ENCODE data around the gene NPR3. TPM values are rescaled to one million over a fixed set of nuclear protein-coding genes. Genes with fewer than 3 reads are reported as not detected.

NPR3 gene
- total and polyA plus RNA-seq, 2 donors, result 1.8 to 21.7 TPM

DNA sequence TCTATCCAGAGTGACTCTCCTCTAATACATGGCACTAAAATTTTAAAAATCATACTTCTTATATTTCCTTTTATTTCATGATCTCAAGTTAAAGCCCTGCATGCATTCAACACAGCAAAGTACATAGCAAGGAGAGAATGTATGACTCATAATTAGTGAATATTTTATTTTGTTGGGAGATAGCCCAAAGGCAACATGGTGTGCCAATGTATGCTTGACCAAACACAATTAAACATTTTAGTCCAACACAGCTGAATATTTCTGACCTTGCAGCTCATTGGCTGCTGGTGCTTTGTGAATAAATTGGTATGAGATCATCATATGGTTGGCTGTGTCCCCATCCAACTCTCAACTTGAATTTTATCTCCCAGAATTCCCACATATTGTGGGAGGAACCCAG, 103.5 kb downstream of the NPR3 start:
- no peaks in the 10 kb centered on the region for H3K4me1 ChIP-seq (ENCODE audit: insufficient read depth)
- no peak overlapping the region for H3K27ac ChIP-seq (ENCODE audit: low read depth)
- no peaks in the 10 kb centered on the region for H3K36me3 ChIP-seq (ENCODE audit: insufficient read depth)
- DNase-seq (ENCODE audit: extremely low spot score), result no peak
- no peak overlapping the region for H3K4me3 ChIP-seq (ENCODE audit: low read depth, low read length)

DNA sequence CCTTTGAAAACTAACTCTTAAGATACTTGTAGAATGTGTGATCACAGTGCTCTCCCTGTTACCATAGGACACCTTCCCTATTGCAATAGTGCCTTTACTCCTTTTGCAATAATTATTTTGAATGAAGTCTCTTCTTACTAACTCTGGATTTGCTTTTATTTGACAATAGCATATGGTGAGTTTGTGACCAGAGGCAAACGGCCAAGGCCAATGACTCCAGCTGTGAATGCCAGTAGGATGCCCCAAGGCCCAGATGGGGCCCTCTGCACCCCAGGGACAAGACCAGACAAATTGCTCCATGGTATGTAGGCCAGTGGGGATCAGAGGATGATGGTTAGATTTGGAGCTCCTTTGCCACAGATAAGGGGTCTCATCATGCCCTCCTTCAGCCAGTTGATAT, 116.9 kb downstream of the NPR3 start:
- Histone ChIP-seq H3K4me1 (ENCODE audit: insufficient read depth) (no peaks in the 10 kb centered on the region), H3K4me3 (ENCODE audit: low read depth, low read length) (no peak overlapping the region), H3K27ac (ENCODE audit: low read depth) (no peak overlapping the region), H3K36me3 (ENCODE audit: insufficient read depth) (no peaks in the 10 kb centered on the region)
- WGBS, result 64% methylated on average over 1 of the region's 1 CpG
- no peak for DNase-seq (ENCODE audit: extremely low spot score)

DNA sequence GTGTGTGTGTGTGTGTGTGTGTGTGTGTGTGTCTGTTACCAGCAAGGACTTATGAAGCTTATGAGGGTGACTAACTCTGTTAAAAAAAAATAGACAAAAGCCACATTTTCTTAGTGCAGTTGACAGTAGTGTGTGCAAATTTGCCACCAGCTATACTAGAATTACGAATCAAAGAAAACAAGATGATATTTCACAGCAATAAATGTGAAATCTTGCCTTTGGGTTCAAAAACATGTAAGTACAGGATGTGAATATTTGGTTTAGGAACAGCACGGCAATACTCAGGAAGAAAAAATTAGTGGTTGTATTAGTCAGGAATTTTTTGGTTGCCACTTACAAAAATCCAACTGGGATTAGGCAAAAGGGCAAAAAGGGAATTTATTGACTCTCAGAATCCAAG, 117.4 kb downstream of the NPR3 start:
- Histone ChIP-seq H3K4me1 (ENCODE audit: insufficient read depth) (no peaks in the 10 kb centered on the region), H3K27ac (ENCODE audit: low read depth) (no peak overlapping the region), H3K4me3 (ENCODE audit: low read depth, low read length) (no peak overlapping the region), H3K36me3 (ENCODE audit: insufficient read depth) (no peaks in the 10 kb centered on the region)
- DNase-seq (ENCODE audit: extremely low spot score), result no peak
- WGBS, result 75% methylated on average over 2 of the region's 2 CpGs

DNA sequence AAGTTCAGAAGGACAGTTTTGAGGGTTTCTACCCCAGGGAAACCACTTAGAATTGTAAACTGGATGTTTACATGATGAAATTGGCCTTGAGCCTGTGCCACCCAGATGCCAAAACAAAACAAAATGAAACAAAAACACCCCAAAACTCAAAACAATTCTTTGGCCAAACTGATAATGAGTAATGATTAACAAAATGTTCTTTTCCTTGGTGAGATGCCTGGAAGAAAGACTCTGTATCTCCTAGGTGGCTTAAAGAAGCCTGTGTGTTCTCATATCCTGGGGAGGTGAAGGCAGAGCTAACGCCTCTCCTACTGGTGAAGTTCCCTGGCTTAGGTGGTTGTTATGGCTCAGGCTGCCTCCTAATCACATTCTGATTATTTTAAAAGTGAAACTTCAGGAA, 120.5 kb downstream of the NPR3 start:
- H3K4me3 ChIP-seq (ENCODE audit: low read depth, low read length), result no peak overlapping the region
- H3K36me3 ChIP-seq (ENCODE audit: insufficient read depth), result no peaks in the 10 kb centered on the region
- 84% methylated on average over 1 of the region's 1 CpG for WGBS
- no peak overlapping the region for H3K27ac ChIP-seq (ENCODE audit: low read depth)
- no peak for DNase-seq (ENCODE audit: extremely low spot score)
- no peaks in the 10 kb centered on the region for H3K4me1 ChIP-seq (ENCODE audit: insufficient read depth)

DNA sequence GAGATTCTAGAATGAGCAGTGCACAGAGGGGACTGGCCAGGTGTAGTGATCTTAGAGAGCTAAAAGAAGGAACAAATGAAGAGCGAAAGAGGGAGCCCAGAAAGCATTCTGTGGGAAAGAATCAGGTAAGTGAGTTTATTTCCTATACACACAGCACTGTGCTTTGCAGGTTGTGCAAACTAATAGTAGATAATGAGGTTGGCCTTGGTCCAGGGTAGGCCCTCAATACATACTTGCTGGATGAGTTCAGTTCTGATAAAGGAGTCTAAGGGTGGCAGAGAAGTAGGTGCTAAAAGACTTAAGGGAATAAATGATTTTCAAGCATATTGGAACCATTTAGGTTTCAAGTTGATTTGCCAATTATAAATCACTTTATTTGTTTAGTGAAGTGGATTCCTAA, 122.0 kb downstream of the NPR3 start:
- 86% methylated on average over 1 of the region's 1 CpG for WGBS
- H3K4me3 ChIP-seq (ENCODE audit: low read depth, low read length), result no peak overlapping the region
- no peak overlapping the region for H3K27ac ChIP-seq (ENCODE audit: low read depth)

DNA sequence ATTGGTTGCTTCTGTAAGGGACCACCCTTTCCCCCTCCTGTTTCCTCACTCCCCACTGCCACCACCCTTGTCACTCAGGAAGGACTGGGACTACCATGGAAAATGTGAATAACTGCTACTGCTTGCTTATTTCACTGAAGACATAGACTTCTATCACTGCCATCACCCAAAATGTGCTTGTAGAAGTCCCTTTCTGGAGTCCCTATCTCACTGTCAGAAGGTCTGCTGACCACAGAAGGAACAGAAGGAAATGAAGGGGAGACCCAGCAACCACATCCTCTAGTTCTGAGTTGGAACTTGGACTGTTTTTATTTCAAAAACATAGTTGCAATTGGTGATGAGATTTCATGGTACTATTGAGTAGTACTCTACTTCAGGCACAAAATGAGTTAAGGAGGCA, 122.5 kb downstream of the NPR3 start:
- Histone ChIP-seq H3K4me3 (ENCODE audit: low read depth, low read length) (no peak overlapping the region), H3K27ac (ENCODE audit: low read depth) (no peak overlapping the region), H3K4me1 (ENCODE audit: insufficient read depth) (no peaks in the 10 kb centered on the region), H3K36me3 (ENCODE audit: insufficient read depth) (no peaks in the 10 kb centered on the region)
- DNase-seq (ENCODE audit: extremely low spot score), result no peak

More for the DNA sequence above, 122.0 kb downstream of the NPR3 start:
- Histone ChIP-seq H3K4me1 (ENCODE audit: insufficient read depth) (no peaks in the 10 kb centered on the region), H3K36me3 (ENCODE audit: insufficient read depth) (no peaks in the 10 kb centered on the region)
- DNase-seq (ENCODE audit: extremely low spot score), result no peak

DNA sequence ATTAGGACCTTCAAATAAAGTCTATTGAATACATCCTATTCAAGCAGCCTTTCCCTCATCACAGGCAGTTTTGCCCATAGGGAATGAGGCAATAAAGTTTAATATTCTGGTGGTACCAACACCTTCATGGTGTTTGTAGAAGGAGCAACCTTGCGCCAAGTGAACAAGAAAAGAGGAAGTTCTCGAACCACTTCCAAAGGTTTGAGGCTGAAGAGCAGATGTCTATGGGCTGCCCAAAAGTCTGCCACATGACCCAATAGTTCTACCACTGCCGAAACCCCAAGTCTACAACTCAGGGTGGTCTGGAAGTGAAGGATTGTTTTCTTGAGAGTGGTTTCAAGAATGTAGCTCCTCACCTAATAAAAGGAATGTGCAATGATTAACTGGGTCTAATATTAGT, 123.1 kb downstream of the NPR3 start:
- DNase-seq (ENCODE audit: extremely low spot score), result no peak
- H3K4me1 ChIP-seq (ENCODE audit: insufficient read depth), result no peaks in the 10 kb centered on the region
- H3K36me3 ChIP-seq (ENCODE audit: insufficient read depth), result no peaks in the 10 kb centered on the region
- WGBS, result 87% methylated on average over 3 of the region's 3 CpGs
- H3K4me3 ChIP-seq (ENCODE audit: low read depth, low read length), result no peak overlapping the region
- H3K27ac ChIP-seq (ENCODE audit: low read depth), result no peak overlapping the region

DNA sequence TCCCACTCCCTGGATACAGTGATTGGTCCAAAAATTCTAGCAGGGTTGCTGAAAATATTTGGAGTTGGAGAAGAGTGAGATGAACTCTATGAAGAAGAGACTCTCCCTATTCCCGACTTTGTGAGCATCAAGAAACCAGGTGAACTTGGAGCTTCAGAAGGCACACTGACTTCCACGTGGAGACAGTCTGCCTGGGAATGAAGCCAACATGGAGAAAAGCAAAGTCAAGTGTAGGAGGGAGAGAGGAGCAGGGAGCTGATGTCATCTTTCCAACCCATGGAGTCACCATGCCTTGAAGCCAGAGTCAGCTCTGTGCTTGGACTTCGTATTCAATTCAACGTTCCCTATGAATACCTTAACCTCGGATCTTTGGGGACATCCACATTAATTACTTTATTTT, 125.1 kb downstream of the NPR3 start:
- no peaks in the 10 kb centered on the region for H3K4me1 ChIP-seq (ENCODE audit: insufficient read depth)
- no peak overlapping the region for H3K4me3 ChIP-seq (ENCODE audit: low read depth, low read length)

DNA sequence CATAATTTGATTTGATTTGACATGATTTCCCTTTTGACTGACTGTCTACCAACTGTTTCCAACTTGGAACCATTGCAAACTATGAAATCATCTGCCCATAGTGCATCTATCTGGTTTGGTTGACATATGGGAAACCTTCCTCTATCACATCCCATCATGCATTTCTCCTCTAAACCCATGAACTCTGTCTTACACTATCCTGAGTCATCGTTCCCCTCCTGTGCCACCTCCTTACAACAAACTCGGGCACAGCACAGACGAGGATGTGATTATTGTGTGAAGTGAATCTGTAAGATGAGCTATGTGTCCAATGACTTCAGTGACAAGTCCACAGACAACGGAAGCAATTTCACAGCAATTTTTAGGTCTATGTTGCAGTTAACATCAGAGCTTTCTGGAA, 126.1 kb downstream of the NPR3 start:
- DNase-seq (ENCODE audit: extremely low spot score), result no peak
- 90% methylated on average over 4 of the region's 4 CpGs for WGBS
- Histone ChIP-seq H3K4me1 (ENCODE audit: insufficient read depth) (no peaks in the 10 kb centered on the region), H3K27ac (ENCODE audit: low read depth) (no peak overlapping the region), H3K4me3 (ENCODE audit: low read depth, low read length) (no peak overlapping the region), H3K36me3 (ENCODE audit: insufficient read depth) (no peaks in the 10 kb centered on the region)

More for the DNA sequence above, 125.1 kb downstream of the NPR3 start:
- DNase-seq (ENCODE audit: extremely low spot score), result no peak
- H3K36me3 ChIP-seq (ENCODE audit: insufficient read depth), result no peaks in the 10 kb centered on the region
- H3K27ac ChIP-seq (ENCODE audit: low read depth), result no peak overlapping the region
- WGBS, result 82% methylated on average over 5 of the region's 5 CpGs

DNA sequence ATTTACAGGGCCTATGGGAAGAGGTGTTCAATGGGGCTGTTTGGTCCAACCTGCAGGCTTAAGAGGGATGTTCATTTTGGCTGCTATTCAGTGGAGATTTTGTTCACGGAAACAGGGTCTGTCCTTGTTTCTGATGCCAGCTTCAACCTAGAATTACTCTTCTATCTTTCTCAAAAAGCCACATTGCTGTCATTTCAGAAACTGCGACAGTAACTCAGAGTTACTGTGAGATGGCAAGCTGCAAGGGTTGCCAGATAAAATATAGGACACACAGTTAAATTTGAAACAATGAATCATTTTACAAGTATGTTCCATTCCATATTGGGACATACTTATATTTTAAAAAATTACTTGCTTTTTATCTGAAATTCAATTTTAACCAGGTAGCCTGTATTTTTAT, 128.0 kb downstream of the NPR3 start:
- no peak for DNase-seq (ENCODE audit: extremely low spot score)
- Histone ChIP-seq H3K4me1 (ENCODE audit: insufficient read depth) (no peaks in the 10 kb centered on the region), H3K4me3 (ENCODE audit: low read depth, low read length) (no peak overlapping the region), H3K27ac (ENCODE audit: low read depth) (no peak overlapping the region), H3K36me3 (ENCODE audit: insufficient read depth) (no peaks in the 10 kb centered on the region)
- 81% methylated on average over 2 of the region's 2 CpGs for WGBS

DNA sequence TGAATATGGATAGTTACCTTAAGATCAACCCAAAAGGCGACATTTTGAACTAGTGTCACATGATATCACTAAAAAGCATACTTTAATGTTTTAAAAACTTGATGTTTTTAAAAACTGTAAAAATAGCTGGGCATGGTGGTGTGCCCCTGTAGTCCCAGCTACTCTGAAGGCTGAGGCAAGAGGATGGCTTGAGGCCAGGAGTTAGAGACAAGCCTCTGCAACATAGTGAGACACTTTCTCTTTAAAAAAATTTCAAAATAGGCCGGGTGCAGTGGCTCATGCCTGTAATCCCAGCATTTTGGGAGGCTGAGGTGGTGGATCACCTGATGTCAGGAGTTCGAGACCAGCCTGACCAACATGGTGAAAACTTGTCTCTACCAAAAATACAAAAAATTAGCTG, 129.5 kb downstream of the NPR3 start:
- Histone ChIP-seq H3K27ac (ENCODE audit: low read depth) (no peak overlapping the region), H3K36me3 (ENCODE audit: insufficient read depth) (no peaks in the 10 kb centered on the region), H3K4me3 (ENCODE audit: low read depth, low read length) (no peak overlapping the region), H3K4me1 (ENCODE audit: insufficient read depth) (no peaks in the 10 kb centered on the region)
- no peak for DNase-seq (ENCODE audit: extremely low spot score)
- 85% methylated on average over 3 of the region's 3 CpGs for whole genome bisulfite sequencing

Other genes starting within 250 kb of the NPR3 start
- gene SUB1, start 125.8 kb upstream of the NPR3 start, total RNA-seq, result 186 TPM
- gene SUB1, start 125.8 kb upstream of the NPR3 start, polyA plus RNA-seq, result 99.9 TPM

Measured in urinary bladder (tissue), 4 donors.